Ishikawa (cell line): ENCODE measurements around the gene PDE4D.

Source experiments
- EP300 ChIP-seq: IDR thresholded peaks from 2 replicates; pipeline ENCODE4 v1.6.1; 2012; ENCODE audit warnings: borderline replicate concordance
- RAD21 ChIP-seq: IDR thresholded peaks from 2 replicates; pipeline ENCODE4 v1.6.1; 2012; ENCODE audit warnings: low read depth
- TAF1 ChIP-seq: IDR thresholded peaks from 2 replicates; pipeline ENCODE4 v1.6.1; 2012; ENCODE audit warnings: low read depth, mild to moderate bottlenecking
- TCF12 ChIP-seq: IDR thresholded peaks from 2 replicates; pipeline ENCODE4 v1.6.1; 2012; ENCODE audit warnings: low read depth
- YY1 ChIP-seq: IDR thresholded peaks from 2 replicates; pipeline ENCODE4 v1.6.1; 2012; ENCODE audit warnings: low read depth
- TF ChIP-seq, protein P1 (sequence below): IDR thresholded peaks from 2 replicates; pipeline ENCODE4 v1.6.1; 2012

GRCh38 chr5:59109383-59109782 is 784.1 kb downstream of the PDE4D start:
- TF ChIP-seq EP300 (no peak), RAD21 (no peak), TCF12 (no peak), TAF1 (no peak), YY1 (no peak)
- TF ChIP-seq, protein P1, sequence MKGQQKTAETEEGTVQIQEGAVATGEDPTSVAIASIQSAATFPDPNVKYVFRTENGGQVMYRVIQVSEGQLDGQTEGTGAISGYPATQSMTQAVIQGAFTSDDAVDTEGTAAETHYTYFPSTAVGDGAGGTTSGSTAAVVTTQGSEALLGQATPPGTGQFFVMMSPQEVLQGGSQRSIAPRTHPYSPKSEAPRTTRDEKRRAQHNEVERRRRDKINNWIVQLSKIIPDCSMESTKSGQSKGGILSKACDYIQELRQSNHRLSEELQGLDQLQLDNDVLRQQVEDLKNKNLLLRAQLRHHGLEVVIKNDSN, result no peak
